Lower leg skin (tissue), 3 donors: Measurements from ENCODE around the gene CSMD2.

ENCODE experiments used
- CTCF ChIP-seq, 3 donors: fragments of 450-650 bp; IDR thresholded peaks; one replicate each; pipeline ENCODE4 v1.5.1; 2016; ENCODE audit warnings: antibody characterized with exemption in 3 of 3, mild to moderate bottlenecking in 3 of 3, moderate library complexity in 2 of 3
- POLR2A ChIP-seq, 2 donors: fragments of 450-650 bp; IDR thresholded peaks; one replicate each; pipeline ENCODE4 v1.6.1; 2016 to 2017; ENCODE audit warnings: antibody characterized with exemption in 2 of 2, mild to moderate bottlenecking in 1 of 2, moderate library complexity in 1 of 2

- TF ChIP-seq CTCF (IDR thresholded peaks at IDR 0.05) (no peak), POLR2A (IDR thresholded peaks at IDR 0.05) (no peak)
Measured at GRCh38 chr1:33637846-33638440, 527.1 kb downstream of the CSMD2 start.
